SU-DHL-6 (cell line): ENCODE results near the gene CMTR1.

Experiments used
- EZH2phosphoT487 ChIP-seq: fragments of 200-600 bp; sonication (generic), shearing (Covaris generic); conservative IDR thresholded peaks from 2 replicates; pipeline ENCODE4 v1.6.1; 2018; ENCODE audit warnings: mild to moderate bottlenecking, antibody characterized with exemption, low read length, moderate library complexity, mixed read lengths
- TF ChIP-seq, protein P1 (sequence below): fragments of 200-600 bp; sonication (generic); IDR thresholded peaks from one replicate; pipeline ENCODE4 v1.5.1; 2017; ENCODE audit warnings: antibody characterized with exemption, mild to moderate bottlenecking, low read length, moderate library complexity; ENCODE audit not compliant: insufficient read depth, poor library complexity, severe bottlenecking

DNA sequence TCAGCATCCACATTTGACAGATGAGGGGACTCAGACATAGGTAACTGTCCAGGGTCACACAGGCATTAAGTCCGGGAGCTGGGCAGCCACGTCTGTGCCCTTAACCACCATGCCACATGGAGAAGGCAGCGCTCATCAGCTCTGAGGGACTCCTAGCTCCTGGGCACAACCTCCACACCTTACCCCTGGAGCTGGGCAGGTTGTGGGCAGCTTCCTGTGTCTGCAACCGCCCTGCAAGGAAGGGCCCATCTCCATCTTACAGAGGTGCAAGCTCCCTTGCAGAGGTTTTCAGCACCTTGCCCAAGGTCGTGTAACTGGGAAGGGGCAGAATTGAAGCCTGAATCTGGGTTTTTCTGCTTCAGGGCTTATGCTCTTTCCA is 58.8 kb downstream of the CMTR1 start:
- TF ChIP-seq, protein P1, sequence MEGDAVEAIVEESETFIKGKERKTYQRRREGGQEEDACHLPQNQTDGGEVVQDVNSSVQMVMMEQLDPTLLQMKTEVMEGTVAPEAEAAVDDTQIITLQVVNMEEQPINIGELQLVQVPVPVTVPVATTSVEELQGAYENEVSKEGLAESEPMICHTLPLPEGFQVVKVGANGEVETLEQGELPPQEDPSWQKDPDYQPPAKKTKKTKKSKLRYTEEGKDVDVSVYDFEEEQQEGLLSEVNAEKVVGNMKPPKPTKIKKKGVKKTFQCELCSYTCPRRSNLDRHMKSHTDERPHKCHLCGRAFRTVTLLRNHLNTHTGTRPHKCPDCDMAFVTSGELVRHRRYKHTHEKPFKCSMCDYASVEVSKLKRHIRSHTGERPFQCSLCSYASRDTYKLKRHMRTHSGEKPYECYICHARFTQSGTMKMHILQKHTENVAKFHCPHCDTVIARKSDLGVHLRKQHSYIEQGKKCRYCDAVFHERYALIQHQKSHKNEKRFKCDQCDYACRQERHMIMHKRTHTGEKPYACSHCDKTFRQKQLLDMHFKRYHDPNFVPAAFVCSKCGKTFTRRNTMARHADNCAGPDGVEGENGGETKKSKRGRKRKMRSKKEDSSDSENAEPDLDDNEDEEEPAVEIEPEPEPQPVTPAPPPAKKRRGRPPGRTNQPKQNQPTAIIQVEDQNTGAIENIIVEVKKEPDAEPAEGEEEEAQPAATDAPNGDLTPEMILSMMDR: no peak
- TF ChIP-seq EZH2phosphoT487: no peak
